ENCODE results near the gene HOXD12.

Gene HOXD12

GRCh38 chr2:176075481-176075880 is 24.1 kb upstream of the HOXD12 start:
- DNase-seq (ENCODE audit: low read depth in 1 of 2, low spot score in 1 of 2), result no peak
- in situ Hi-C loops (cut with HindIII; ENCODE audit: low pct_unique_long_range_greater_than_20kb, low sequenced_read_pairs), result no loop called here
- TF ChIP-seq JUND (IDR thresholded peaks at IDR 0.05; ENCODE audit: low read depth), result no peak

- DNase-seq (ENCODE audit: low read depth in 1 of 2, low spot score in 1 of 2), result no peak
- no peak for TF ChIP-seq JUND (IDR thresholded peaks at IDR 0.05; ENCODE audit: low read depth)
- in situ Hi-C loops (cut with HindIII; ENCODE audit: low pct_unique_long_range_greater_than_20kb, low sequenced_read_pairs), result no loop called here
These were observed 23.5 kb upstream of the HOXD12 start for GRCh38 chr2:176076063-176076462.

- DNase-seq (ENCODE audit: low read depth in 1 of 2, low spot score in 1 of 2), result no peak
- in situ Hi-C loops (cut with HindIII; ENCODE audit: low pct_unique_long_range_greater_than_20kb, low sequenced_read_pairs), result no loop called here
- no peak for TF ChIP-seq JUND (IDR thresholded peaks at IDR 0.05; ENCODE audit: low read depth)
These were observed 22.8 kb upstream of the HOXD12 start for GRCh38 chr2:176076796-176077195.

- TF ChIP-seq JUND (IDR thresholded peaks at IDR 0.05; ENCODE audit: low read depth), result no peak
- in situ Hi-C loops (cut with HindIII; ENCODE audit: low pct_unique_long_range_greater_than_20kb, low sequenced_read_pairs), result no loop called here
- no peak for DNase-seq (ENCODE audit: low read depth in 1 of 2, low spot score in 1 of 2)
These were observed 20.9 kb upstream of the HOXD12 start for GRCh38 chr2:176078541-176079284.

- DNase-seq (ENCODE audit: low read depth in 1 of 2, low spot score in 1 of 2), result no peak
- in situ Hi-C loops (cut with HindIII; ENCODE audit: low pct_unique_long_range_greater_than_20kb, low sequenced_read_pairs), result no loop called here
- TF ChIP-seq JUND (IDR thresholded peaks at IDR 0.05; ENCODE audit: low read depth), result no peak
These were observed 20.2 kb upstream of the HOXD12 start for GRCh38 chr2:176079285-176079830.

- no peak for DNase-seq (ENCODE audit: low read depth in 1 of 2, low spot score in 1 of 2)
- no peak for TF ChIP-seq JUND (IDR thresholded peaks at IDR 0.05; ENCODE audit: low read depth)
- in situ Hi-C loops (cut with HindIII; ENCODE audit: low pct_unique_long_range_greater_than_20kb, low sequenced_read_pairs), result no loop called here
These were observed 19.6 kb upstream of the HOXD12 start for GRCh38 chr2:176079831-176080539.

GRCh38 chr2:176080540-176081375 is 18.8 kb upstream of the HOXD12 start:
- no peak for TF ChIP-seq JUND (IDR thresholded peaks at IDR 0.05; ENCODE audit: low read depth)
- in situ Hi-C loops (cut with HindIII; ENCODE audit: low pct_unique_long_range_greater_than_20kb, low sequenced_read_pairs), result no loop called here
- no peak for DNase-seq (ENCODE audit: low read depth in 1 of 2, low spot score in 1 of 2)

- no peak for DNase-seq (ENCODE audit: low read depth in 1 of 2, low spot score in 1 of 2)
- in situ Hi-C loops (cut with HindIII; ENCODE audit: low pct_unique_long_range_greater_than_20kb, low sequenced_read_pairs), result no loop called here
- TF ChIP-seq JUND (IDR thresholded peaks at IDR 0.05; ENCODE audit: low read depth), result no peak
These were observed 18.2 kb upstream of the HOXD12 start for GRCh38 chr2:176081376-176081836.

- no peak for TF ChIP-seq JUND (IDR thresholded peaks at IDR 0.05; ENCODE audit: low read depth)
- in situ Hi-C loops (cut with HindIII; ENCODE audit: low pct_unique_long_range_greater_than_20kb, low sequenced_read_pairs), result no loop called here
- no peak for DNase-seq (ENCODE audit: low read depth in 1 of 2, low spot score in 1 of 2)
These were observed 17.6 kb upstream of the HOXD12 start for GRCh38 chr2:176081837-176082524.

- DNase-seq (ENCODE audit: low read depth in 1 of 2, low spot score in 1 of 2), result no peak
- in situ Hi-C loops (cut with HindIII; ENCODE audit: low pct_unique_long_range_greater_than_20kb, low sequenced_read_pairs), result no loop called here
- no peak for TF ChIP-seq JUND (IDR thresholded peaks at IDR 0.05; ENCODE audit: low read depth)
These were observed 17.1 kb upstream of the HOXD12 start for GRCh38 chr2:176082525-176082823.

- no peak for DNase-seq (ENCODE audit: low read depth in 1 of 2, low spot score in 1 of 2)
- TF ChIP-seq JUND (IDR thresholded peaks at IDR 0.05; ENCODE audit: low read depth), result no peak
- in situ Hi-C loops (cut with HindIII; ENCODE audit: low pct_unique_long_range_greater_than_20kb, low sequenced_read_pairs), result no loop called here
These were observed 16.5 kb upstream of the HOXD12 start for GRCh38 chr2:176082824-176083751.

Measured in T47D (cell line).